Gastrocnemius medialis (tissue), 4 donors: ENCODE data around the gene CHST3.

Experiments used
- CTCF ChIP-seq, 5 experiments: fragments of 450-650 bp in 3 of 5; fragments of 200-600 bp in 2 of 5; sonication (generic) in 2 of 5; IDR thresholded peaks in 4 of 5; conservative IDR thresholded peaks in 1 of 5; 1 replicate in 4 of 5; 2 replicates in 1 of 5; pipeline ENCODE4 v1.5.1; 2016 to 2019; ENCODE audit warnings: antibody characterized with exemption in 5 of 5, mild to moderate bottlenecking in 3 of 5, moderate library complexity in 3 of 5
- POLR2A ChIP-seq, 2 donors: fragments of 450-650 bp; IDR thresholded peaks; one replicate each; pipeline ENCODE4 v1.6.1; 2017; ENCODE audit warnings: antibody characterized with exemption in 2 of 2, mild to moderate bottlenecking in 2 of 2, moderate library complexity in 2 of 2

GRCh38 chr10:71995887-71996575 lies 31.8 kb downstream of the CHST3 start:
- TF ChIP-seq CTCF (IDR thresholded peaks at IDR 0.05 in 4 of 5, conservative IDR thresholded peaks at IDR 0.05 in 1 of 5): no peak
- no peak for TF ChIP-seq POLR2A (IDR thresholded peaks at IDR 0.05)
